CD14-positive monocyte (primary cell): ENCODE measurements around the gene YWHAQ. TPM values are rescaled to one million over a fixed set of nuclear protein-coding genes. Genes with fewer than 3 reads are reported as not detected.

Source experiments
- DNase-seq, 3 donors: peaks; one replicate each; pipeline ENCODE4 v3.0.0-alpha.2; 2011 to 2022
- H2AFZ ChIP-seq: 2 replicates; pipeline ENCODE4 v1.6.0; 2012; ENCODE audit warnings: mild to moderate bottlenecking, low read depth, low read length, inconsistent platforms; ENCODE audit not compliant: insufficient read depth, poor library complexity, severe bottlenecking
- H3K27ac ChIP-seq, 2 donors: 1 replicate in 1 of 2; 2 replicates in 1 of 2; pipeline ENCODE4 v1.5.1; 2012 to 2013; ENCODE audit warnings: low read length in 2 of 2, control low read depth in 1 of 2, inconsistent platforms in 1 of 2, low read depth in 1 of 2, mild to moderate bottlenecking in 1 of 2
- H3K27me3 ChIP-seq, 2 donors: one replicate each; pipeline versions ENCODE4 v1.6.0 to v1.6.1; 2011 to 2013; ENCODE audit warnings: low read length in 2 of 2; ENCODE audit not compliant: control insufficient read depth in 2 of 2, insufficient read depth in 2 of 2
- H3K36me3 ChIP-seq, 2 donors: replicated peaks in 1 of 2; 1 replicate in 1 of 2; 2 replicates in 1 of 2; pipeline versions ENCODE4 v1.5.1 to v1.6.1; 2012 to 2013; ENCODE audit warnings: low read length in 2 of 2, control low read depth in 1 of 2, inconsistent platforms in 1 of 2, mild to moderate bottlenecking in 1 of 2; ENCODE audit not compliant: insufficient read depth in 2 of 2, control insufficient read depth in 1 of 2
- H3K4me1 ChIP-seq, 2 donors: 1 replicate in 1 of 2; 2 replicates in 1 of 2; pipeline versions ENCODE4 v1.5.1 to v1.6.1; 2012 to 2013; ENCODE audit warnings: low read length in 2 of 2, control low read depth in 1 of 2, inconsistent platforms in 1 of 2, mild to moderate bottlenecking in 1 of 2, moderate library complexity in 1 of 2; ENCODE audit not compliant: insufficient read depth in 2 of 2, control insufficient read depth in 1 of 2
- H3K4me2 ChIP-seq: replicated peaks from 2 replicates; pipeline ENCODE3; 2012; ENCODE audit warnings: low read length, moderate library complexity, mild to moderate bottlenecking; ENCODE audit not compliant: poor library complexity, severe bottlenecking; ENCODE audit errors: extremely low read depth
- H3K4me3 ChIP-seq, 3 experiments: fragments of 200-600 bp in 1 of 3; sonication (generic) in 1 of 3; replicated peaks in 1 of 3; 1 replicate in 2 of 3; 2 replicates in 1 of 3; pipeline ENCODE4 v1.5.1; 2011 to 2013; ENCODE audit warnings: low read length in 3 of 3, mild to moderate bottlenecking in 3 of 3, control low read depth in 2 of 3, low read depth in 2 of 3, inconsistent platforms in 1 of 3, moderate library complexity in 1 of 3
- H3K79me2 ChIP-seq: 2 replicates; pipeline ENCODE4 v1.6.0; 2012; ENCODE audit warnings: mild to moderate bottlenecking, control low read depth, inconsistent platforms, low read length, moderate library complexity; ENCODE audit not compliant: insufficient read depth
- H3K9ac ChIP-seq: 2 replicates; pipeline ENCODE4 v1.6.0; 2017; ENCODE audit warnings: low read length, mild to moderate bottlenecking; ENCODE audit not compliant: insufficient read depth, poor library complexity, severe bottlenecking
- H3K9me3 ChIP-seq, 2 donors: replicated peaks in 1 of 2; 1 replicate in 1 of 2; 2 replicates in 1 of 2; pipeline versions ENCODE4 v1.5.1 to v1.6.1; 2012 to 2013; ENCODE audit warnings: low read length in 2 of 2, control low read depth in 1 of 2; ENCODE audit not compliant: control insufficient read depth in 1 of 2, insufficient read depth in 1 of 2
- H4K20me1 ChIP-seq: 2 replicates; pipeline ENCODE4 v1.6.0; 2012; ENCODE audit warnings: mild to moderate bottlenecking, low read length, control low read depth, moderate library complexity; ENCODE audit not compliant: insufficient read depth
- H3K27ac Mint-ChIP-seq, 7 donors: one replicate each; pipeline ENCODE4 v1.8.0; 2020; ENCODE audit warnings: mild to moderate bottlenecking in 7 of 7, mixed read lengths in 7 of 7, moderate library complexity in 6 of 7, inconsistent platforms in 2 of 7
- H3K27me3 Mint-ChIP-seq, 3 donors: one replicate each; pipeline ENCODE4 v1.8.0; 2021 to 2022; ENCODE audit warnings: low read depth in 3 of 3, mild to moderate bottlenecking in 3 of 3, mixed read lengths in 3 of 3, moderate library complexity in 3 of 3, inconsistent platforms in 1 of 3
- H3K36me3 Mint-ChIP-seq, 2 donors: one replicate each; pipeline ENCODE4 v1.8.0; 2020; ENCODE audit warnings: mixed read lengths in 2 of 2, inconsistent platforms in 1 of 2, mild to moderate bottlenecking in 1 of 2
- H3K4me1 Mint-ChIP-seq: one replicate; pipeline ENCODE4 v1.8.0; 2020; ENCODE audit warnings: mild to moderate bottlenecking, mixed read lengths
- H3K4me3 Mint-ChIP-seq, 2 donors: one replicate each; pipeline ENCODE4 v1.8.0; 2020; ENCODE audit warnings: mild to moderate bottlenecking in 2 of 2, mixed read lengths in 2 of 2, moderate library complexity in 1 of 2
- H3K9me3 Mint-ChIP-seq, 7 donors: one replicate each; pipeline ENCODE4 v1.8.0; 2020 to 2022; ENCODE audit warnings: mixed read lengths in 7 of 7, mild to moderate bottlenecking in 6 of 7, moderate library complexity in 6 of 7, inconsistent platforms in 2 of 7
- WGBS: methylation state at CpG from one replicate; pipeline ENCODE4 v1.1.5; 2013; ENCODE audit warnings: missing lambda C conversion rate; ENCODE audit not compliant: insufficient coverage; 5-methylcytosine and 5-hydroxymethylcytosine counted together
- intact Hi-C, 2 donors: fragments of 100-400 bp; cut with micrococcal nuclease; formaldehyde crosslinking; loops; one replicate each; pipeline versions ENCODE4 v1.15.0 to v1.15.1; 2023
- polyA plus RNA-seq, 3 donors: library from polyadenylated mRNA; depleted of rRNA in 1 of 3; unstranded in 2 of 3; stranded (reverse) in 1 of 3; fragments of 300-500 nt in 2 of 3; fragments of >200 nt in 1 of 3; fragmentation: Illumina TruSeq in 2 of 3; gene quantifications; 1 replicate in 2 of 3; 2 replicates in 1 of 3; pipeline ENCODE4 v1.2.3, GENCODE V29; 2012 to 2021
- TF ChIP-seq, protein P1 (sequence below): fragments of 200-600 bp; IDR thresholded peaks from one replicate; pipeline ENCODE4 v1.8.0; 2022; ENCODE audit warnings: antibody characterized with exemption, mild to moderate bottlenecking

Gene YWHAQ
- polyA plus RNA-seq, 3 donors, result 60.9 to 173 (median 165) TPM

DNA sequence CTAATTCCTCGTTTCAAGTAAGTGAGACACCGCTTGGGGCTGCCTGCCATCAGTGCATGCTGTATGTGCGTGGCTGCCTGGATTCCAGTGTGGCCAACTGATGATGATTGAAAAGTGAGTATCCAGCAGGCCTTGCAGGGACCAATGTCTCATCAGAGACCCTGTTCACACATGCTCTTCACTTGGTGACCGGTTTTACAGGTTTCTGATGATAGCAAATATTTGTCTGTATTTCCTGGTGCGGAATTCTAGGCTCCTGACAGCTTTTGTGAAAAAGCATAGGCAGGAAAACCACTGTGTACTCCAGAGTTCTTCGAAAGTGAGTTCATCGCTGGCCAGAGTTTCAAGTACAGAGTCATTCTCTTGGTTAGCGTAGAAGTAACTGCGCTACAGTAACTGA lies 13.8 kb upstream of the YWHAQ start:
- H3K4me2 ChIP-seq, result no peak overlapping the region
- no peak overlapping the region for H2AFZ ChIP-seq

DNA sequence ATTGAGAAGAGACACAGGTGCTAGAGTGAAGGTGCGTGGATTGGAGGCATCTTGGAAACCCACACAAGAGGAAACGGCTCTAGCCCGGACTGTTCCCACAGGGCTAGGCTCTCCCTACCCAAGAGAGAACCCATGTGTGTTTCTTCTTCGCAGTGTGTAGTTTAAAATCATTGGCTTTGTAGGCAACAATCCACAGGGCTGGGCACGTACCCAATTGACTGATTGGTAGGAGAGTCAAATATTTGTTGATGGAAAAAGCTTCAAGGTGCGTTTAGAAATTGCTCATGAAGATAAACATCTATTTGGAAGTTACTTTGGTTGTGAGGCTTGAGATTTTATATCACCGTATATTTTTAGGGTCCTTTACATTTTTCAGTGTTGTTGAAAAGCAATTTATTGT lies 13.2 kb upstream of the YWHAQ start:
- no peaks in the 10 kb centered on the region for H3K27me3 ChIP-seq
- Mint-ChIP-seq H3K4me1 (peaks cover 3% of the 10 kb centered on the region), H3K27me3 (peaks cover 5 to 10% (median 6%) of the 10 kb centered on the region in 3 donors), H3K9me3 (no peaks in the 10 kb centered on the region), H3K36me3 (no peaks in the 10 kb centered on the region), H3K27ac (peak overlapping the region in 1 of 7 donors; percentile 68), H3K4me3 (no peak overlapping the region)
- TF ChIP-seq, protein P1, sequence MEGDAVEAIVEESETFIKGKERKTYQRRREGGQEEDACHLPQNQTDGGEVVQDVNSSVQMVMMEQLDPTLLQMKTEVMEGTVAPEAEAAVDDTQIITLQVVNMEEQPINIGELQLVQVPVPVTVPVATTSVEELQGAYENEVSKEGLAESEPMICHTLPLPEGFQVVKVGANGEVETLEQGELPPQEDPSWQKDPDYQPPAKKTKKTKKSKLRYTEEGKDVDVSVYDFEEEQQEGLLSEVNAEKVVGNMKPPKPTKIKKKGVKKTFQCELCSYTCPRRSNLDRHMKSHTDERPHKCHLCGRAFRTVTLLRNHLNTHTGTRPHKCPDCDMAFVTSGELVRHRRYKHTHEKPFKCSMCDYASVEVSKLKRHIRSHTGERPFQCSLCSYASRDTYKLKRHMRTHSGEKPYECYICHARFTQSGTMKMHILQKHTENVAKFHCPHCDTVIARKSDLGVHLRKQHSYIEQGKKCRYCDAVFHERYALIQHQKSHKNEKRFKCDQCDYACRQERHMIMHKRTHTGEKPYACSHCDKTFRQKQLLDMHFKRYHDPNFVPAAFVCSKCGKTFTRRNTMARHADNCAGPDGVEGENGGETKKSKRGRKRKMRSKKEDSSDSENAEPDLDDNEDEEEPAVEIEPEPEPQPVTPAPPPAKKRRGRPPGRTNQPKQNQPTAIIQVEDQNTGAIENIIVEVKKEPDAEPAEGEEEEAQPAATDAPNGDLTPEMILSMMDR, result no peak
- 96% methylated on average over 3 of the region's 7 CpGs for WGBS
- H3K79me2 ChIP-seq, result no peaks in the 10 kb centered on the region
- no peaks in the 10 kb centered on the region for H3K9me3 ChIP-seq
- no peak for DNase-seq
- H3K9ac ChIP-seq, result no peak overlapping the region
- H2AFZ ChIP-seq, result no peak overlapping the region
- no peaks in the 10 kb centered on the region for H3K4me1 ChIP-seq
- intact Hi-C loops, result no loop called here
- H3K36me3 ChIP-seq, result no peaks in the 10 kb centered on the region
- no peak overlapping the region for H3K27ac ChIP-seq
- no peaks in the 10 kb centered on the region for H4K20me1 ChIP-seq
- H3K4me2 ChIP-seq, result no peak overlapping the region
- no peak overlapping the region for H3K4me3 ChIP-seq

More for the DNA sequence above, 13.8 kb upstream of the YWHAQ start:
- Mint-ChIP-seq H3K27ac (no peak overlapping the region), H3K4me3 (no peak overlapping the region), H3K9me3 (no peaks in the 10 kb centered on the region), H3K36me3 (no peaks in the 10 kb centered on the region), H3K4me1 (peaks cover 3% of the 10 kb centered on the region), H3K27me3 (peaks cover 5 to 10% (median 6%) of the 10 kb centered on the region in 3 donors)
- TF ChIP-seq, protein P1, result no peak
- no peaks in the 10 kb centered on the region for H4K20me1 ChIP-seq
- no peak overlapping the region for H3K4me3 ChIP-seq
- intact Hi-C loops, result no loop called here
- H3K9me3 ChIP-seq, result no peaks in the 10 kb centered on the region
- H3K36me3 ChIP-seq, result no peaks in the 10 kb centered on the region
- H3K27ac ChIP-seq, result no peak overlapping the region
- no peaks in the 10 kb centered on the region for H3K4me1 ChIP-seq
- H3K79me2 ChIP-seq, result no peaks in the 10 kb centered on the region
- WGBS, result 98% methylated on average over 6 of the region's 9 CpGs
- no peak for DNase-seq
- no peak overlapping the region for H3K9ac ChIP-seq
- H3K27me3 ChIP-seq, result no peaks in the 10 kb centered on the region
